C4-2B (cell line): ENCODE results near the gene PEX5.

Experiments
- H3K27ac ChIP-seq: fragments of 450-650 bp; 2 replicates; pipeline ENCODE4 v1.5.1; 2017
- CTCF ChIP-seq: fragments of 450-650 bp; conservative IDR thresholded peaks from 2 replicates; pipeline ENCODE4 v1.5.1; 2017; ENCODE audit warnings: mild to moderate bottlenecking
- ZFX ChIP-seq: fragments of 450-650 bp; IDR thresholded peaks from 2 replicates; pipeline ENCODE4 v1.6.1; 2017

The PEX5 gene

GRCh38 chr12:7154042-7154441 is 35.4 kb upstream of the PEX5 start:
- TF ChIP-seq CTCF (no peak), ZFX (no peak)
- H3K27ac ChIP-seq: no peak overlapping the region

GRCh38 chr12:7154901-7155470 is 34.5 kb upstream of the PEX5 start:
- no peak for TF ChIP-seq ZFX
- TF ChIP-seq CTCF: no peak

GRCh38 chr12:7155471-7156034 is 33.9 kb upstream of the PEX5 start:
- H3K27ac ChIP-seq: no peak overlapping the region
- TF ChIP-seq CTCF (no peak), ZFX (no peak)

More at GRCh38 chr12:7154901-7155470, 34.5 kb upstream of the PEX5 start:
- H3K27ac ChIP-seq: no peak overlapping the region

- TF ChIP-seq ZFX (no peak), CTCF (no peak)
Measured at GRCh38 chr12:7156259-7157197, 33.0 kb upstream of the PEX5 start.

GRCh38 chr12:7157391-7157790 is 32.1 kb upstream of the PEX5 start:
- TF ChIP-seq ZFX (no peak), CTCF (no peak)
- H3K27ac ChIP-seq: no peak overlapping the region

More at GRCh38 chr12:7156259-7157197, 33.0 kb upstream of the PEX5 start:
- no peak overlapping the region for H3K27ac ChIP-seq

- no peak overlapping the region for H3K27ac ChIP-seq
- TF ChIP-seq ZFX (no peak), CTCF (no peak)
Measured at GRCh38 chr12:7158781-7159609, 30.5 kb upstream of the PEX5 start.
